PFSK-1 (cell line): ENCODE results near the gene LNP1.

Experiments
- FOXP2 ChIP-seq: optimal IDR thresholded peaks from 2 replicates; pipeline ENCODE3; 2011; ENCODE audit warnings: borderline replicate concordance, control low read depth, inconsistent platforms; ENCODE audit not compliant: insufficient read depth; ENCODE audit errors: extremely low read length, extremely low read depth
- POLR2AphosphoS5 ChIP-seq: IDR thresholded peaks from 2 replicates; pipeline ENCODE4 v1.6.1; 2012; ENCODE audit warnings: low read depth, mild to moderate bottlenecking, control low read depth, low read length, moderate library complexity
- SIN3A ChIP-seq: IDR thresholded peaks from 2 replicates; pipeline ENCODE4 v1.6.1; 2012; ENCODE audit warnings: mild to moderate bottlenecking, low read length, moderate library complexity, borderline replicate concordance; ENCODE audit not compliant: insufficient read depth
- TAF1 ChIP-seq: IDR thresholded peaks from 2 replicates; pipeline ENCODE4 v1.6.1; 2012; ENCODE audit warnings: low read length, control low read depth, borderline replicate concordance; ENCODE audit not compliant: insufficient read depth
- TF ChIP-seq, protein P1 (sequence below), 2 experiments: IDR thresholded peaks; 2 replicates each; pipeline versions ENCODE4 v1.6.1 to v1.8.0; 2011 to 2012; ENCODE audit warnings: low read depth in 2 of 2, low read length in 2 of 2, control low read depth in 1 of 2, inconsistent platforms in 1 of 2, mild to moderate bottlenecking in 1 of 2, moderate library complexity in 1 of 2; ENCODE audit not compliant: insufficient read depth in 1 of 2

The LNP1 gene

DNA sequence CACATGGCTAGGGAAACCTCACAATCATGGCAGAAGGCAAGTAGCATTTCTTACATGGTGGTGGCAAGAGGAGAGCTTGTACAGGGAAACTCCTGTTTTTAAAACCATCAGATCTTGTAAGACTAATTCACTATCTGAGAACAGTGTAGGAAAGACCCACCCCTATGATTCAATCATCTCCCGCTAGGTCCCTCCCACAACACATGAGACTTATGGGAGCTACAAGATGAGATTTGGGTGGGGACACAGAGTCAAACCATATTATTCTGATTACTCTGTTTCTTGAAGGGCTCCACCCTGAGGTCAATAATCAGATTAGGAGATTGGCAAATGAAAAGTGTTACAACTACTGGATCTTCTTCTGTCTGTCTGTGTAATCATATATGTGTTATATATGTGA lies 69.6 kb downstream of the LNP1 start:
- TF ChIP-seq TAF1 (no peak), FOXP2 (no peak), POLR2AphosphoS5 (no peak), SIN3A (no peak)

DNA sequence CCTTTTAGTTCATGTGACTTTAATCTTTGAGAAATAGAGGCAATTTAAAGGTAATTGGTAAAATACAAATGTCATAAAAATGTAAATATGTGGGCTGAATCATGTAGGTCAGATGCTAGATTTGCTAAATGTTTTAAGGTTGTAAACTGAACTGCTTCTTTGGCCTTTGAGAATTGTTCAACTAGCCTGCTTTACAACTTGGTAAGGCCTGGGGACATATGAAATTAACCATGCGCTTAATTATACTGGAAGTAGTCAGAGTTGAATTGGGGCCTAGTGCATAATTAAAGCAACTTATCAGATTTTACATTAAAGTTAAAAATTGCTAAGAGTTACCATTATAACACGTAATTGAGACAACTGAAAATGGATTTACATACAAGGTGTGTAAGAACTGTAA lies 70.1 kb downstream of the LNP1 start:
- TF ChIP-seq FOXP2 (no peak), TAF1 (no peak)

GRCh38 chr3:100480081-100480480 lies 78.7 kb downstream of the LNP1 start:
- TF ChIP-seq SIN3A (no peak), TAF1 (no peak)
- TF ChIP-seq, protein P1, sequence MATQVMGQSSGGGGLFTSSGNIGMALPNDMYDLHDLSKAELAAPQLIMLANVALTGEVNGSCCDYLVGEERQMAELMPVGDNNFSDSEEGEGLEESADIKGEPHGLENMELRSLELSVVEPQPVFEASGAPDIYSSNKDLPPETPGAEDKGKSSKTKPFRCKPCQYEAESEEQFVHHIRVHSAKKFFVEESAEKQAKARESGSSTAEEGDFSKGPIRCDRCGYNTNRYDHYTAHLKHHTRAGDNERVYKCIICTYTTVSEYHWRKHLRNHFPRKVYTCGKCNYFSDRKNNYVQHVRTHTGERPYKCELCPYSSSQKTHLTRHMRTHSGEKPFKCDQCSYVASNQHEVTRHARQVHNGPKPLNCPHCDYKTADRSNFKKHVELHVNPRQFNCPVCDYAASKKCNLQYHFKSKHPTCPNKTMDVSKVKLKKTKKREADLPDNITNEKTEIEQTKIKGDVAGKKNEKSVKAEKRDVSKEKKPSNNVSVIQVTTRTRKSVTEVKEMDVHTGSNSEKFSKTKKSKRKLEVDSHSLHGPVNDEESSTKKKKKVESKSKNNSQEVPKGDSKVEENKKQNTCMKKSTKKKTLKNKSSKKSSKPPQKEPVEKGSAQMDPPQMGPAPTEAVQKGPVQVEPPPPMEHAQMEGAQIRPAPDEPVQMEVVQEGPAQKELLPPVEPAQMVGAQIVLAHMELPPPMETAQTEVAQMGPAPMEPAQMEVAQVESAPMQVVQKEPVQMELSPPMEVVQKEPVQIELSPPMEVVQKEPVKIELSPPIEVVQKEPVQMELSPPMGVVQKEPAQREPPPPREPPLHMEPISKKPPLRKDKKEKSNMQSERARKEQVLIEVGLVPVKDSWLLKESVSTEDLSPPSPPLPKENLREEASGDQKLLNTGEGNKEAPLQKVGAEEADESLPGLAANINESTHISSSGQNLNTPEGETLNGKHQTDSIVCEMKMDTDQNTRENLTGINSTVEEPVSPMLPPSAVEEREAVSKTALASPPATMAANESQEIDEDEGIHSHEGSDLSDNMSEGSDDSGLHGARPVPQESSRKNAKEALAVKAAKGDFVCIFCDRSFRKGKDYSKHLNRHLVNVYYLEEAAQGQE (IDR thresholded peaks at IDR 0.05; ENCODE audit: insufficient read depth in 1 of 2, low read depth in 2 of 2, low read length in 2 of 2) = no peak

GRCh38 chr3:100482176-100482575 lies 80.8 kb downstream of the LNP1 start:
- TF ChIP-seq, protein P1 (IDR thresholded peaks at IDR 0.05; ENCODE audit: insufficient read depth in 1 of 2, low read depth in 2 of 2, low read length in 2 of 2) = no peak

DNA sequence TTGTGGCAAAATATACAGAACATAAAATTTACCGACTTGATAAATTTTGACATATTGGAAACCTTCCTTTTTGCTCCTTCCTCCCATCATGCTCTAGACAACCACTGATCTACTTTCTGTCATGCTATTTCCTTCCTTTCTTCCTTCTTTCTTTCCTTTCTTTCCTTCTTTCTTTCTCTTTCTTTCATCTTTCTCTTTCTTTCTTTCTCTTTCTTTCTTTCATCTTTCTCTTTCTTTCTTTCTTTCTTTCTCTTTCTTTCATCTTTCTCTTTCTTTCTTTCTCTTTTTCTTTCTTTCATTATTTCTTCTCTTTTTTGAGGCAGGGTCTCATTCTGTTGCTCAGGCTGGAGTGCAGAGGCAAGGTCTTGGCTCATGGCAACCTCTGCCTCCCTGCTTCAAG lies 82.2 kb downstream of the LNP1 start:
- TF ChIP-seq SIN3A (no peak), TAF1 (no peak), POLR2AphosphoS5 (no peak), FOXP2 (no peak)
- TF ChIP-seq, protein P1 (IDR thresholded peaks at IDR 0.05; ENCODE audit: insufficient read depth in 1 of 2, low read depth in 2 of 2, low read length in 2 of 2) = no peak

GRCh38 chr3:100486808-100487207 lies 85.5 kb downstream of the LNP1 start:
- TF ChIP-seq FOXP2 = no peak
- TF ChIP-seq POLR2AphosphoS5 = no peak
- TF ChIP-seq, protein P1 (IDR thresholded peaks at IDR 0.05; ENCODE audit: insufficient read depth in 1 of 2, low read depth in 2 of 2, low read length in 2 of 2) = no peak
- no peak for TF ChIP-seq SIN3A
- TF ChIP-seq TAF1 = no peak
